ENCODE data around the gene LBR.

The LBR gene

DNA sequence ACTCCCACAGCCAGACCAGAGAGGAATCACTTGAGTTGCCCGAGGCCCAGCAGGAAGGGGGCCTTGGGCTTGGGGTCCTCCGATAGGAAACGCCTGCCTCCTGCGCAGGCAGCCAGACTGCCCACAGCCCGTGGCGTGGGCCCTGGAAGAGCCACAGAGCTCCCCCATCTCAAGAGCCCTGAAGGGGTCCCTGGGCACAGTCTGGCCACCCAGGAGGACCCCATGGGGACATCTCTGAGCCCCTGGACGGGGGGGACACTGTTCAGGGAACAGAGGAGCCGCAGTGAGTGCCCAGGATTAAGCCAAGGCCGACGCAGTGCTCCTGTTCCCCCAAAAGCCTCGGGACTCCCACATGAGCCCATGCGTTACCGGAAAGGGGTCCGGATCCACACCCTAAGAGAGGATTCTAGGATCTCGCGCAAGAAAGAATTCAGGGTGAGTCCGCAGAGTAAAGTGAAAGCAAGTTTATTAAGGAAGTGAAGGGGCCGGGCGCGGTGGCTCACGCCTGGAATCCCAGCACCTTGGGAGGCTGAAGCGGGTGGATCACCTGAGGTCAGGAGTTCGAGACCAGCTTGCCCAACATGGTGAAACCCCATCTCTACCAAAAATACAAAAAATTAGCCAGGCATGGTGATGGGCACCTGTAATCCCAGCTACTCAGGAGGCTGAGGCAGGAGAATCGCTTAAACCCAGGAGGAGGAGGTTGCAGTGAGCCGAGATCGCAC, 38.1 kb upstream of the LBR start:
- Histone ChIP-seq H3K9me3 (ENCODE audit: control insufficient read depth, insufficient read depth, low read depth, low read length) (no peaks in the 10 kb centered on the region), H3K4me3 (ENCODE audit: low read depth, low read length) (no peak overlapping the region), H3K36me3 (ENCODE audit: control insufficient read depth in 2 of 2, insufficient read depth in 1 of 2, low read length in 2 of 2) (no peaks in the 10 kb centered on the region), H3K27ac (ENCODE audit: extremely low read depth, low read depth, low read length) (no peak overlapping the region), H3K4me1 (ENCODE audit: control insufficient read depth, insufficient read depth, low read length) (peaks cover 26% of the 10 kb centered on the region)
- TF ChIP-seq ZNF335 (tag by site-specific recombination; conservative IDR thresholded peaks at IDR 0.05), result peak; percentile 55
- TF ChIP-seq, protein P1, sequence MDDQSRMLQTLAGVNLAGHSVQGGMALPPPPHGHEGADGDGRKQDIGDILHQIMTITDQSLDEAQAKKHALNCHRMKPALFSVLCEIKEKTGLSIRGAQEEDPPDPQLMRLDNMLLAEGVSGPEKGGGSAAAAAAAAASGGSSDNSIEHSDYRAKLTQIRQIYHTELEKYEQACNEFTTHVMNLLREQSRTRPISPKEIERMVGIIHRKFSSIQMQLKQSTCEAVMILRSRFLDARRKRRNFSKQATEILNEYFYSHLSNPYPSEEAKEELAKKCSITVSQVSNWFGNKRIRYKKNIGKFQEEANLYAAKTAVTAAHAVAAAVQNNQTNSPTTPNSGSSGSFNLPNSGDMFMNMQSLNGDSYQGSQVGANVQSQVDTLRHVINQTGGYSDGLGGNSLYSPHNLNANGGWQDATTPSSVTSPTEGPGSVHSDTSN (CRISPR knock-in tag; IDR thresholded peaks at IDR 0.05), result peak; percentile 17; the same call in 1 of the 2 replicates
- TF ChIP-seq, protein P2, sequence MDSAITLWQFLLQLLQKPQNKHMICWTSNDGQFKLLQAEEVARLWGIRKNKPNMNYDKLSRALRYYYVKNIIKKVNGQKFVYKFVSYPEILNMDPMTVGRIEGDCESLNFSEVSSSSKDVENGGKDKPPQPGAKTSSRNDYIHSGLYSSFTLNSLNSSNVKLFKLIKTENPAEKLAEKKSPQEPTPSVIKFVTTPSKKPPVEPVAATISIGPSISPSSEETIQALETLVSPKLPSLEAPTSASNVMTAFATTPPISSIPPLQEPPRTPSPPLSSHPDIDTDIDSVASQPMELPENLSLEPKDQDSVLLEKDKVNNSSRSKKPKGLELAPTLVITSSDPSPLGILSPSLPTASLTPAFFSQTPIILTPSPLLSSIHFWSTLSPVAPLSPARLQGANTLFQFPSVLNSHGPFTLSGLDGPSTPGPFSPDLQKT (IDR thresholded peaks at IDR 0.05; ENCODE audit: borderline replicate concordance, low read depth, low read length), result no peak
- TF ChIP-seq GLIS2 (tag by site-specific recombination; IDR thresholded peaks at IDR 0.05), result peak; percentile 37; the same call in 1 of the 2 replicates
- ChIA-PET CTCF (interaction anchor here (0.6 to 7.1 kb wide), 4 partner anchors 8 to 314 kb away, joined by 3 to 54 read pairs (median 5); no protein-coding TSS in a partner anchor), POLR2A (interaction anchor here (1.1 to 1.2 kb wide), 2 partner anchors 7 to 458 kb away, joined by 3 to 4 read pairs; partner anchors contain the start of gene PYCR2)

DNA sequence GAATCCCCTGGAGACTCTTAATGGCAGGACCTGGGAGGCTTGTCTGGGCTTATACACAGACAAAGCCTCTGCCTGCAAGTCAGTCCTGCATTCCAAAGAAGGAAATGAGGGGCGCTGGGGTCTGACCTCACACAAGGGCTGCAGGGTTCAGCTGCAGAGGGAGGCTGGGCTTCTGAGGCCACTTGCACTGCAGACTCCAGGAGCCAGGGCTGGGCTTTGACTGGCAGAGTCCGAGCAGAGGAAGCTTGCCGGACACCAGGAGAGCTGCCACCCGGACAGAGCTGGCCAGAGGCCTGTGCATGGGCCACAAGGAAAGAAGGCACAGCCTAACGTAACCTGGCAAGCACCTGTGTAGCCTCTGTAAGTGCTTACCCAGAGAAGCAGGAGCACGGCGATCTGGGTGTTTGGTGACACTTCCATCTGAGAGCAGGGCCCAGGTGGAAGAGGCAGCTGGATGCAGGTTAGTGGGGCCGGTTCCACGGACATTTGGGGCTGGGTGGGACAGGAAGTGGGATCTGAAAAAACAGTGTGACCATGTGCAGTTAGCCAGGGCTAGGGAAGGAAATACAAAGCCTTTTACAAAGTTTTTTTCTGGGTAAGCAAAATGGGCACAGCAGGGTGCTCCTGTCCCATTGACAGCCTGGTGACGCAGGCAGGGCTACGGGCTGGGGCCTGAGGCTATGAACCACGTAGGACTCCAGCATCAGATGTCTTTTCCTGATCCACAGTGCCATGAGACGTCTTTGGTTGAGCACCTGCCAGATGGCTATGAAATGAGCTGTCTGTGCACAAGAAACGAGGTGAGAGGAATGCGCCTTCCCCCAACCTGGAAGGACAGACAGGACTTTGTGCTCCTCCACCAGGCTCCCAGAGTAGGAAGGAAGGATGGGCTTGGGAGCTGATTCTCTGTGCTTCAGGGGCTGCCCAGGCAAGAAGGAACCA, 37.3 kb upstream of the LBR start:
- H3K9me3 ChIP-seq (ENCODE audit: control insufficient read depth, insufficient read depth, low read depth, low read length), result no peaks in the 10 kb centered on the region
- ChIA-PET POLR2A (interaction anchor here (0.6 to 1.2 kb wide), 3 partner anchors 8 to 459 kb away, joined by 3 to 4 read pairs (median 4); partner anchors contain the start of gene PYCR2), CTCF (interaction anchor here (0.6 to 7.1 kb wide), 5 partner anchors 9 to 346 kb away, joined by 3 to 54 read pairs (median 6); no protein-coding TSS in a partner anchor)
- no peaks in the 10 kb centered on the region for H3K36me3 ChIP-seq (ENCODE audit: control insufficient read depth in 2 of 2, insufficient read depth in 1 of 2, low read length in 2 of 2)
- H3K27ac ChIP-seq (ENCODE audit: extremely low read depth, low read depth, low read length), result no peak overlapping the region
- peaks cover 28% of the 10 kb centered on the region for H3K4me1 ChIP-seq (ENCODE audit: control insufficient read depth, insufficient read depth, low read length)
- no peak overlapping the region for H3K4me3 ChIP-seq (ENCODE audit: low read depth, low read length)
- TF ChIP-seq ZNF791 (tag by site-specific recombination; IDR thresholded peaks at IDR 0.05) (no peak), ZNF10 (tag by site-specific recombination; IDR thresholded peaks at IDR 0.05) (no peak), ZEB2 (tag by site-specific recombination; IDR thresholded peaks at IDR 0.05) (peak; percentile 16; the same call in 1 of the 2 replicates), TSHZ1 (tag by site-specific recombination; IDR thresholded peaks at IDR 0.05; ENCODE audit: borderline replicate concordance) (no peak; the same call in none of the 2 replicates), ZNF600 (tag by site-specific recombination; IDR thresholded peaks at IDR 0.05) (peak; percentile 38; the same call in 1 of the 2 replicates), ZBTB10 (tag by site-specific recombination; IDR thresholded peaks at IDR 0.05) (no peak), FEZF1 (tag by site-specific recombination; IDR thresholded peaks at IDR 0.05) (peak; percentile 72), ZNF629 (tag by site-specific recombination; IDR thresholded peaks at IDR 0.05) (peak; percentile 86), ZBTB7A (tag by site-specific recombination; IDR thresholded peaks at IDR 0.05; ENCODE audit: low read depth) (no peak), ZNF23 (tag by site-specific recombination; IDR thresholded peaks at IDR 0.05; ENCODE audit: borderline replicate concordance) (no peak)
- TF ChIP-seq, protein P3, sequence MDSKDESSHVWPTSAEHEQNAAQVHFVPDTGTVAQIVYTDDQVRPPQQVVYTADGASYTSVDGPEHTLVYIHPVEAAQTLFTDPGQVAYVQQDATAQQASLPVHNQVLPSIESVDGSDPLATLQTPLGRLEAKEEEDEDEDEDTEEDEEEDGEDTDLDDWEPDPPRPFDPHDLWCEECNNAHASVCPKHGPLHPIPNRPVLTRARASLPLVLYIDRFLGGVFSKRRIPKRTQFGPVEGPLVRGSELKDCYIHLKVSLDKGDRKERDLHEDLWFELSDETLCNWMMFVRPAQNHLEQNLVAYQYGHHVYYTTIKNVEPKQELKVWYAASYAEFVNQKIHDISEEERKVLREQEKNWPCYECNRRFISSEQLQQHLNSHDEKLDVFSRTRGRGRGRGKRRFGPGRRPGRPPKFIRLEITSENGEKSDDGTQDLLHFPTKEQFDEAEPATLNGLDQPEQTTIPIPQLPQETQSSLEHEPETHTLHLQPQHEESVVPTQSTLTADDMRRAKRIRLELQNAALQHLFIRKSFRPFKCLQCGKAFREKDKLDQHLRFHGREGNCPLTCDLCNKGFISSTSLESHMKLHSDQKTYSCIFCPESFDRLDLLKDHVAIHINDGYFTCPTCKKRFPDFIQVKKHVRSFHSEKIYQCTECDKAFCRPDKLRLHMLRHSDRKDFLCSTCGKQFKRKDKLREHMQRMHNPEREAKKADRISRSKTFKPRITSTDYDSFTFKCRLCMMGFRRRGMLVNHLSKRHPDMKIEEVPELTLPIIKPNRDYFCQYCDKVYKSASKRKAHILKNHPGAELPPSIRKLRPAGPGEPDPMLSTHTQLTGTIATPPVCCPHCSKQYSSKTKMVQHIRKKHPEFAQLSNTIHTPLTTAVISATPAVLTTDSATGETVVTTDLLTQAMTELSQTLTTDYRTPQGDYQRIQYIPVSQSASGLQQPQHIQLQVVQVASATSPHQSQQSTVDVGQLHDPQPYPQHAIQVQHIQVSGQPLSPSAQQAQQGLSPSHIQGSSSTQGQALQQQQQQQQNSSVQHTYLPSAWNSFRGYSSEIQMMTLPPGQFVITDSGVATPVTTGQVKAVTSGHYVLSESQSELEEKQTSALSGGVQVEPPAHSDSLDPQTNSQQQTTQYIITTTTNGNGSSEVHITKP (tag by site-specific recombination; IDR thresholded peaks at IDR 0.05), result no peak
- TF ChIP-seq, protein P4, sequence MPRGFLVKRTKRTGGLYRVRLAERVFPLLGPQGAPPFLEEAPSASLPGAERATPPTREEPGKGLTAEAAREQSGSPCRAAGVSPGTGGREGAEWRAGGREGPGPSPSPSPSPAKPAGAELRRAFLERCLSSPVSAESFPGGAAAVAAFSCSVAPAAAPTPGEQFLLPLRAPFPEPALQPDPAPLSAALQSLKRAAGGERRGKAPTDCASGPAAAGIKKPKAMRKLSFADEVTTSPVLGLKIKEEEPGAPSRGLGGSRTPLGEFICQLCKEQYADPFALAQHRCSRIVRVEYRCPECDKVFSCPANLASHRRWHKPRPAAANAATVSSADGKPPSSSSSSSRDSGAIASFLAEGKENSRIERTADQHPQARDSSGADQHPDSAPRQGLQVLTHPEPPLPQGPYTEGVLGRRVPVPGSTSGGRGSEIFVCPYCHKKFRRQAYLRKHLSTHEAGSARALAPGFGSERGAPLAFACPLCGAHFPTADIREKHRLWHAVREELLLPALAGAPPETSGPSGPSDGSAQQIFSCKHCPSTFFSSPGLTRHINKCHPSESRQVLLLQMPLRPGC (tag by site-specific recombination; IDR thresholded peaks at IDR 0.05), result 0 out of 2 replicates have a peak, but pooled peaks have one; percentile 32

Measured in HEK293 (cell line).